Sigmoid colon (tissue), 4 donors: ENCODE data around the gene ANKRD52.
A peak's percentile ranks its signal among the peaks of the same experiment; 100 is the strongest.

Experiments used
- EP300 ChIP-seq, 4 donors: sonication (generic); formaldehyde crosslinking; IDR thresholded peaks; one replicate each; pipeline ENCODE4 v1.6.1; 2017; ENCODE audit warnings: antibody characterized with exemption in 4 of 4
- POLR2A ChIP-seq, 2 donors: fragments of 450-650 bp; IDR thresholded peaks; one replicate each; pipeline ENCODE4 v1.6.1; 2016; ENCODE audit warnings: antibody characterized with exemption in 2 of 2, mild to moderate bottlenecking in 2 of 2, moderate library complexity in 2 of 2
- POLR2AphosphoS5 ChIP-seq, 4 donors: sonication (generic); formaldehyde crosslinking; IDR thresholded peaks; one replicate each; pipeline ENCODE4 v1.6.1; 2017; ENCODE audit warnings: antibody characterized with exemption in 4 of 4
- TF ChIP-seq, protein P1 (sequence below), 4 experiments: fragments of 450-650 bp in 3 of 4; fragments of 200-600 bp in 1 of 4; IDR thresholded peaks; one replicate each; pipeline ENCODE4 v1.5.1; 2016 to 2019; ENCODE audit warnings: antibody characterized with exemption in 4 of 4, mild to moderate bottlenecking in 3 of 4, moderate library complexity in 2 of 4

- TF ChIP-seq EP300 (IDR thresholded peaks at IDR 0.05) (no peak), POLR2AphosphoS5 (IDR thresholded peaks at IDR 0.05) (no peak), POLR2A (IDR thresholded peaks at IDR 0.05) (no peak)
- TF ChIP-seq, protein P1, sequence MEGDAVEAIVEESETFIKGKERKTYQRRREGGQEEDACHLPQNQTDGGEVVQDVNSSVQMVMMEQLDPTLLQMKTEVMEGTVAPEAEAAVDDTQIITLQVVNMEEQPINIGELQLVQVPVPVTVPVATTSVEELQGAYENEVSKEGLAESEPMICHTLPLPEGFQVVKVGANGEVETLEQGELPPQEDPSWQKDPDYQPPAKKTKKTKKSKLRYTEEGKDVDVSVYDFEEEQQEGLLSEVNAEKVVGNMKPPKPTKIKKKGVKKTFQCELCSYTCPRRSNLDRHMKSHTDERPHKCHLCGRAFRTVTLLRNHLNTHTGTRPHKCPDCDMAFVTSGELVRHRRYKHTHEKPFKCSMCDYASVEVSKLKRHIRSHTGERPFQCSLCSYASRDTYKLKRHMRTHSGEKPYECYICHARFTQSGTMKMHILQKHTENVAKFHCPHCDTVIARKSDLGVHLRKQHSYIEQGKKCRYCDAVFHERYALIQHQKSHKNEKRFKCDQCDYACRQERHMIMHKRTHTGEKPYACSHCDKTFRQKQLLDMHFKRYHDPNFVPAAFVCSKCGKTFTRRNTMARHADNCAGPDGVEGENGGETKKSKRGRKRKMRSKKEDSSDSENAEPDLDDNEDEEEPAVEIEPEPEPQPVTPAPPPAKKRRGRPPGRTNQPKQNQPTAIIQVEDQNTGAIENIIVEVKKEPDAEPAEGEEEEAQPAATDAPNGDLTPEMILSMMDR (IDR thresholded peaks at IDR 0.05) = peak in 1 of 4 experiments; percentile 9
Measured at GRCh38 chr12:56271031-56271430, 12.8 kb upstream of the ANKRD52 start.
